IPS-18c (cell line): ENCODE data around the gene LLGL2.
"Not testable (repeated sequence)": the region's sequence is repeated elsewhere in the genome, so short reads cannot be mapped to it uniquely, and the experiment has no call there.

Experiments used
- H3K4me3 ChIP-seq: 2 replicates; pipeline ENCODE4 v1.7.0; 2013; ENCODE audit warnings: low read depth, mild to moderate bottlenecking, low read length, moderate library complexity; ENCODE audit not compliant: insufficient read depth
- H3K9me3 ChIP-seq: one replicate; pipeline ENCODE4 v1.6.1; 2013; ENCODE audit warnings: mild to moderate bottlenecking, low read length, moderate library complexity; ENCODE audit not compliant: control insufficient read depth, insufficient read depth

LLGL2 gene

GRCh38 chr17:75568412-75569255 is 43.1 kb downstream of the LLGL2 start:
- H3K9me3 ChIP-seq: no peaks in the 10 kb centered on the region
- H3K4me3 ChIP-seq: no peak overlapping the region

DNA sequence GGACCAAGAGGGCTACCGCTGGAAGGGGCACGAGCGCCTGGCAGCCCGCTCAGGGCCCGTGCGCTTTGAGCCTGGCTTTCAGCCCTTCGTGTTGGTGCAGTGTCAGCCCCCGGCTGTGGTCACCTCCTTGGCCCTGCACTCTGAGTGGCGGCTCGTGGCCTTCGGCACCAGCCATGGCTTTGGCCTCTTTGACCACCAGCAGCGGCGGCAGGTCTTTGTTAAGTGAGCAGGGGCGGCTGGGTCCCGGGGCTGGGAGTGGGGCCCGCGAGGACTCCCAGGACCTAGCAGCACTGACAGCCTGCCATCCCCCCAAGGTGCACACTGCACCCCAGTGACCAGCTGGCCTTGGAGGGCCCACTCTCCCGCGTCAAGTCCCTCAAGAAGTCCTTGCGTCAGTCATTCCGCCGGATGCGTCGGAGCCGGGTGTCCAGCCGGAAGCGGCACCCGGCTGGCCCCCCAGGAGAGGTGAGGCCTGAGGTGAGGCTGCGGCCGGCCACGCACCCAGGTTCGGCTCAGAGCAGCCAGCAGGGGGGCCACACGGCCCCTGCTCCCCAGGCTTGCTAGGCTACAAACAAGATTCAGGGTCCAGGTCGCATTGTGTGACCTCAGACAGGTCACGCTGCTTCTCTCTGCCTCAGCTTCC is 44.7 kb downstream of the LLGL2 start:
- H3K9me3 ChIP-seq: no peaks in the 10 kb centered on the region
- no peak overlapping the region for H3K4me3 ChIP-seq

DNA sequence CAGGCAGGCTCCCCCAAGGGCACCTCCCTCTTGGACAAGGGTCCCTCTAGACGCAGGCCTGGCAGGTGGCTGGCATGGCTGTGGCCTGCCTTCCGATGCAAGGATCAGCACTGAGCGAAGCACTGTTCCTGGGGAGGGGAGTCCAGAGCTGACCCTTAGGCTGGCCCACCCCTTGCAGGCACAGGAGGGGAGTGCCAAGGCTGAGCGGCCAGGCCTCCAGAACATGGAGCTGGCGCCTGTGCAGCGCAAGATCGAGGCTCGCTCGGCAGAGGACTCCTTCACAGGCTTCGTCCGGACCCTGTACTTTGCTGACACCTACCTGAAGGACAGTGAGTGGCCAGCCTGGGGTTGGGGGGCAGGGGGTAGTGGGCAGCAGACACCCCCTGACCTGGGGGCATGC is 45.3 kb downstream of the LLGL2 start:
- Histone ChIP-seq H3K9me3 (no peaks in the 10 kb centered on the region), H3K4me3 (no peak overlapping the region)

DNA sequence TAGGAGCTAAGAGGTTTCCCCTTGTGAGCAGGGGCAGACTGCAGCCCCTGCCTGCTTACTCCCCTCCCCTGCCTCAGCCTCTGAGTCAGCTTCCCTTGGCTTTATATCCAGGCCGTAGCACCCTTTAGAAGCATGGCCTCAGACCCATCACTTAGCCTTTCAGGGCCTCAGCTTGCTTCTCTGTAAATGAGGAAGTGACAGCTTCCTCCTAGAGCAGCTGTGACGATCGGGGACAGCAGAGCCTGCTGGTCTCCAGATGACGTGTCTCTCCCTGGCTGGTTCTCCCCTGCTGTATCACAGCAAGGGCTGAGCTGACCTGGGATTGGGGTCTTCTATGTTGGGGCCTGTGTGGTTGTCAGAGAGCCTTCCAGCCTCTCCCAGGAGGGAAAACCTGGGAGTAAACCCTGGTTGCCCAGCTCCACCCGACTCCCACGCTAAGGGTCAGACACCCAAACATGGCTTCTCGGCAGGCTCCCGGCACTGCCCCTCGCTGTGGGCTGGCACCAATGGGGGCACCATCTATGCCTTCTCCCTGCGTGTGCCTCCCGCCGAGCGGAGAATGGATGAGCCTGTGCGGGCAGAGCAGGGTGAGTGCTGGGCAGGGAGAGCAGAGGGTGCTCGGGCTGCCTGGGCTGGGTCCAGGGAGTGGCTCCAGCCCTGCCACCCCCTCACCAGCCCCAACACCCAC is 45.8 kb downstream of the LLGL2 start:
- no peak overlapping the region for H3K4me3 ChIP-seq
- no peaks in the 10 kb centered on the region for H3K9me3 ChIP-seq

GRCh38 chr17:75571885-75572215 is 46.4 kb downstream of the LLGL2 start:
- Histone ChIP-seq H3K4me3 (no peak overlapping the region), H3K9me3 (no peaks in the 10 kb centered on the region)

GRCh38 chr17:75572713-75573539 is 47.4 kb downstream of the LLGL2 start:
- no peaks in the 10 kb centered on the region for H3K9me3 ChIP-seq
- no peak overlapping the region for H3K4me3 ChIP-seq

DNA sequence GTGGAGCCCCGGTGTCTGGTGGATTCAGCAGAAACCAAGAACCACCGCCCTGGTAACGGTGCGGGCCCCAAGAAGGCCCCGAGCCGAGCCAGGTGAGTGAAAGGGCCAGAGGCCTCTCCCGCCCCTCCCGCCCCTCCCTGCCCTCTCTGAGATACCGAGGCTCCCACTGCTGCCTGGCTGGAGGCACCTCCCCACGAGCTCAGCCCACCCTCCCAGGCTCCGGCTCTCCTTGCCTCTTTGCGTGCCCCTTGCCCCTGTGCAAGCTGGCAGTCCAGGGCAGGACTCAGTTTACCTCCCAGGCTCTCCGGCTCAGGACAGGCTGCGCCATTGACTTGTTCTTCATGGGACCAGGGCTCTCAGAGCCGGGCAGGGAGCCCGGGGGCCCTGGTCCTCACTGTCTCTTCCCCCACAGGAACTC is 48.1 kb downstream of the LLGL2 start:
- no peaks in the 10 kb centered on the region for H3K9me3 ChIP-seq
- no peak overlapping the region for H3K4me3 ChIP-seq

DNA sequence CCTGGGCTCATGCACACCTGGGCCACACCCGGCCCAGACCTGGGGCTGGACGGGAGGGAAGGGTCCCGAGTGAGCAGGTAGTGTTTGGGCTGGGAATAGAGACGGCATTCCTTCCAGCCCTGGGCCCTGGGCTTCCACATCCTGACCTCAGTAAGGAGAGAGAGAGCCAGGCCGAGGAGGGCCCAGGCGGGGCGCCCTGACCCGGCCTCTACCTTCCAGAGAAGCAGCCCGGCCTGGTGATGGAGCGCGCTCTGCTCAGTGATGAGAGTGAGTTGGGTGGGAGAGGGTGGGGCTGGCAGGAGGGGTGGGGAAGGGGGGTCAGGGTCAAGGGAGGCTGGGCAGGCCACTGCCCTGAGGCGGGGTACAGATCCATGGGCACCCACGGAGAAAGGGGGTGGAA is 48.5 kb downstream of the LLGL2 start:
- H3K4me3 ChIP-seq: no peak overlapping the region

DNA sequence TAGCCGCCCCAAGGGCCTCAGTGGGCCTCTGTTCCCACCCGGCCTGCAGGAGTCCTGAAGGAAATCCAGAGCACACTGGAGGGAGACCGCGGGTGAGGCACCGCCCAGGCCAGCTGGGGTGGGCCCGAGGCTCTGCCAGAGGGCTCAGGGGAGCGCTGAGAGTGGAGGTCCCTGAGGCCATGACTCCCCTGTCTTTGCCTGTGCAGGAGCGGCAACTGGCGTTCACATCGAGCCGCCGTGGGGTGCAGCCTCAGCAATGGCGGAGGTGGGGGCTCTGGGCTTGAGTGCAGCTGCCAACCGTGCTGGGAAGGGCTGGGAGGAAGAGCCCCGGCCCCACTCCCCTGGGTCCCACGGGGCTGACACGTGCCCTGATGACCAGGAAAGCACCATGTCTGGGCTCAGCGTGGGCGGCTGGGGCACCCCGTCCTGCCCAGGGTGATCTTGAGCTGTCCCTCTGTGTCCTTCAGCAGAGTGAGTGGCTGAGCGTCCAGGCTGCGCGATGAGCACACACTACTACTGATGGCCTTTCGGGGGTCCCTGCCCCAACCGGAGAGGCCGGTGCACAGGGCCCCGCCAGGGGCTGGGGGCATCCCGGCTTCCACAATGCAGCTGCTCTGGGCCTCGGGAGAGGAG is 49.0 kb downstream of the LLGL2 start:
- no peak overlapping the region; the same call in 1 of the 2 replicates for H3K4me3 ChIP-seq
- no peaks in the 10 kb centered on the region for H3K9me3 ChIP-seq

More for the DNA sequence above, 48.5 kb downstream of the LLGL2 start:
- no peaks in the 10 kb centered on the region for H3K9me3 ChIP-seq

GRCh38 chr17:75575197-75575596 is 49.7 kb downstream of the LLGL2 start:
- H3K4me3 ChIP-seq: no peak overlapping the region

DNA sequence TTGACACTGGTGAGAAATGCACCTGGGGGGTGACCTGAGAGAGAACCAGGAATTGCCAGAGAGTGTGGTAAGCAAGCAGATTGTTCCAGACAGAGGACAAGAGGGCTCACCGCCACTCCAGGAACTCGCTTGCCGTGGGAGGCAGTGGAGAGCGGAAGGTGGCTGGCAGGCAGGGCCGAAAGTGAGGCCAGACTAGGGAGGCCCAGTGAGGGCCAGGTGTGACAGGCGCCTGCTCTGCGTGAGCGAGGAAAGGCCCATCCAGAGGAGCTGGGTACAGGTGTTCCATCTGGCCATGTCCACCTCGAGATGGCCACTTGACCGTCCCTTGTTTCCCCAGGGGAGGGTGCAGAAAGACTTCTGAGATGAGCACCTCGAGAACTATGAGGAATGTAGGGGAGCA is 50.2 kb downstream of the LLGL2 start:
- Histone ChIP-seq H3K4me3 (no peak overlapping the region), H3K9me3 (no peaks in the 10 kb centered on the region)

More at GRCh38 chr17:75575197-75575596, 49.7 kb downstream of the LLGL2 start:
- H3K9me3 ChIP-seq: no peaks in the 10 kb centered on the region

DNA sequence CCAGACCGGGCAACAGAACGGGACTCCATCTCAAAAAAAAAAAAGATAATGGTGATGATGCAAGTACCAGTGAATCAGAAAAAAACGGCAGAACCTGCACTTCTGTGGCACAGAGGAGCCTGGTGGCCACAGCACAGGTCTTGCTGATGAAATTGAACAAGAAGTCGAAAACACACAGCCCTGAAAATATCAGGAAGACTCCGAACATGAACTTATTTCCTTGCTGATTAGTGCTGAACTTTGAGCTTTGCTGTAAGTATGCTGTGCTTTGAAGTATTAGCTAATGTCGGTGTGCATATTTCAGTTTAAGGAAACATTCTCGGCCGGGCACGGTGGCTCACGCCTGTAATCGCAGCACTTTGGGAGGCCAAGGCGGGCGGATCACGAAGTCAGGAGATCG is 51.2 kb downstream of the LLGL2 start:
- no peak overlapping the region for H3K4me3 ChIP-seq
- H3K9me3 ChIP-seq: no peaks in the 10 kb centered on the region

DNA sequence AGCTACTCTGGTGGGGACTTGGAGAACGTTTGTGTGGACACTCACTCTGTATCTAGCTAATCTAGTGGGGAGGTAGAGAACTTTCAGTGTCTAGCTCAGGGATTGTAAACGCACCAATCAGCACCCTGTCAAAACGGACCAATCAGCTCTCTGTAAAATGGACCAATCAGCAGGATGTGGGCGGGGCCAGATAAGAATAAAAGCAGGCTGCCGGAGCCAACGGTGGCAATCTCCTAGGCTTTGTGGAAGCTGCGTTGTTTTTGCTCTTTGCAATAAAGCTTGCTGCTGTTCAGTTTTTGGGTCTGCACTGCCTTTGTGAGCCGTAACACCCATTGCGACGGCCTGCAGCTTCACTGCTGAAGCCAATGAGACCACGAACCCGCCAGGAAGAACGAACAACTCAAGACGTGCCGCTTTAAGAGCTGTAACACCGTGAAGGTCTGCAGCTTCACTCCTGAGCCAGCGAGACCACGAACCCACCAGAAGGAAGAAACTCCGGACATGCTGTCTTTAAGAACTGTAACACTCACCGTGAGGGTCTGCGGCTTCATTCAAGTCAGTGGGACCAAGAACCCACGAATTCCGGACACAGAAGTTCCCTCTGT is 55.7 kb downstream of the LLGL2 start:
- not testable (repeated sequence) for H3K4me3 ChIP-seq, H3K9me3 ChIP-seq

DNA sequence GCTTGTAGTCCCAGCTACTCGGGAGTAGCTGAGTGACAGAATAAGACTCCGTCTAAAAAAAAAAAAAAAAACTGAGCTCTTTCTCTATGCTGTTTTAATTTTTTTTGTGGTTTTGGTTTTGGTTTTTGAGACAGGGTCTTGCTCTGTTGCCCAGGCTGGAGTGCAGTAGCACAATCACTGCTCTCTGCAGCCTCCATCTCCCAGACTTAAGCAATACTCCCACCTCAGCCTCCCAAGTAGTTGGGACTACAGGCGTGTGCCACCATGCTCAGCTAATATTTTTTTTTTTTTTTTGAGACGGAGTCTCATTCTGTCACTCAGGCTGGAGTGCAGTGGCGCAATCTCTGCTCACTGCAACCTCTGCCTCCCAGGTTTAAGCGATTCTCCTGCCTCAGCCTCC is 57.7 kb downstream of the LLGL2 start:
- H3K9me3 ChIP-seq, H3K4me3 ChIP-seq: not testable (repeated sequence)

GRCh38 chr17:75584849-75585175 is 59.3 kb downstream of the LLGL2 start:
- Histone ChIP-seq H3K4me3 (no peak overlapping the region), H3K9me3 (no peaks in the 10 kb centered on the region)

DNA sequence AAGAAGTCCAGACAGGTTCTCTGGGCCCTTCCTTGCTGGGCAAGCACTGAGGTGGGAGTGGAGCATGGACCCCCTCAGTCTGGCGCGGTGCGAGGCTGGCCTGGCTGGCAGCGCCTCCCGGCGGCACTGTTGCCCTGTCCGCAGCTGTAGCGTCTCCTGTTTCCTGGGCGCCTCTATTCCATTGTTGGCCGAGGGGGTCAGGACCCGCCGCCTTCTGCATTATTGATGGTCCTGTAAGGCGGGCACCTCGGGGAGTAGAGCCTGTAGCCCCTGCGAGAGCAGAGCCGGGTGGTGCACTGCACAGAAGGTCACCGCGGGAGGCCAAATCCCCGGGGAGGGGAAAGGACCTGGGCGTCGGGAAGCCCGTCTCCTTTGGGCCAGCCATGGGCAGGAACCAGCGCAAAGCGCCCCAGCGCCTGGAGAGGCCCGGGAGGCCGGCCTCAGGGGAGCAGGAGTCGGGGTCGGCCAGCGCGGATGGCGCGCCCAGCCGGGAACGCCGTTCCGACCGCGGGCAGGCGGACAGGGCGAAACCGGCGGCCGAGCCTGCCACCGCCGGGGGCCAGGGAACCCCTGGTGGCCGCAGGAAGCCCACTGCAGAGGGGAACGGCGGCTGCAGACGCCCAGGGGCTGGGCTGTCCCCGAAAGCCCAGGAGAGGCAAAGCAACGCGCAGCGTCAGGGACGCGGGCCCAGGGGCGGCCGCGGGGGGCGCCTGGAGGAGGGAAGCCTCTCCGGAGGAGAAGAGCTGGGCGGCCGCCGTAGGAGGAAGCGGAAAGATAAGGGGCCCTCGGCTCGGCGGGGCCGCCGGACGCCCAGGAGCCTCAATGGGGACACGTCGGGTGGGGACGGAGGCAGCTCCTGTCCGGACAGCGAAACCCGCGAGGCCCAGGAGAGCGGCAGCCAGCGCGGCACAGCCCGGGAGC is 62.4 kb downstream of the LLGL2 start, which contains the start of gene MYO15B:
MYO15B (plus strand) TSS at position 126 of the 921 bp plus-strand sequence; CDS start at position 384, 258 bp downstream.
- H3K9me3 ChIP-seq: no peaks in the 10 kb centered on the region
- peak within 1 kb of the TSS; percentile 46 for H3K4me3 ChIP-seq
